C4-2B (cell line): Measurements from ENCODE around the gene ADCYAP1.

ENCODE experiments used
- CTCF ChIP-seq: fragments of 450-650 bp; conservative IDR thresholded peaks from 2 replicates; pipeline ENCODE4 v1.5.1; 2017; ENCODE audit warnings: mild to moderate bottlenecking
- ZFX ChIP-seq: fragments of 450-650 bp; IDR thresholded peaks from 2 replicates; pipeline ENCODE4 v1.6.1; 2017

DNA sequence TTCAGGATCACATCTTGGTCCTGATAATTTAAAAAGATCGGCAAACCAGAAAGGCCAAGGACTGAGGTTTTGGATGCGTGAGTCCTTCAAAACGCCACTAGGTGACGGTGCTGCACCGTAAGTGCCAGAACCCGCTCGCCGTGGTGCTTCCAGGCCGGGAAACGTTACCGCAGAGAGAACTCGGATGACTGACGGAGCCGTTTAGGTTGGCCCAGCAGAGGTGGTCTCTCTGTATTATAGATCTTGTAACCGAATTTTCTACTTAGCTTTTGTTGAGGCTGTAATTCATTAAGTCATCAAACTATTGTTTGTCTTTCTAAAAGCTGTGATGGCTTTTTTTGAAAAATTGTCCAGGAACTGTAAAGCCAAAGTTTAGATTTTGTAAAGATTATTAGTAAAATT, 39.8 kb upstream of the ADCYAP1 start:
- TF ChIP-seq CTCF (peak; percentile 100), ZFX (no peak)
